ENCODE results near the gene EID2. TPM values are rescaled to one million over a fixed set of nuclear protein-coding genes. Genes with fewer than 3 reads are reported as not detected.

EID2 gene
- total and polyA plus RNA-seq, 12 donors: 13.9 to 32.9 (median 25.9) TPM

- no peak overlapping the region for H3K27ac ChIP-seq
- no peaks in the 10 kb centered on the region for H3K4me1 ChIP-seq (replicated peaks in 1 of 2)
- H3K27me3 ChIP-seq: peaks cover 4% of the 10 kb centered on the region
- H3K36me3 ChIP-seq (replicated peaks in 1 of 2): no peaks in the 10 kb centered on the region
- no peaks in the 10 kb centered on the region for H3K9me3 ChIP-seq (replicated peaks in 1 of 3)
- 44 to 60% (median 57%) methylated on average over 8 of the region's 8 CpGs for WGBS, 4 donors
- no peak for DNase-seq
- no peak overlapping the region for H3K4me3 ChIP-seq
- intact Hi-C loops (cut with DNase I): no loop called here
- no peak for TF ChIP-seq POLR2A (IDR thresholded peaks at IDR 0.05)
- no peak for TF ChIP-seq CTCF (IDR thresholded peaks at IDR 0.05)
Observed at GRCh38 chr19:39582891-39583625, 43.1 kb upstream of the EID2 start.

GRCh38 chr19:39582442-39582841 is 42.5 kb upstream of the EID2 start:
- Histone ChIP-seq H3K4me1 (replicated peaks in 1 of 2) (no peaks in the 10 kb centered on the region), H3K36me3 (replicated peaks in 1 of 2) (no peaks in the 10 kb centered on the region), H3K27ac (no peak overlapping the region), H3K4me3 (no peak overlapping the region), H3K27me3 (peaks cover 4% of the 10 kb centered on the region), H3K9me3 (replicated peaks in 1 of 3) (no peaks in the 10 kb centered on the region)
- no peak for DNase-seq
- TF ChIP-seq POLR2A (IDR thresholded peaks at IDR 0.05) (no peak), CTCF (IDR thresholded peaks at IDR 0.05) (no peak)
- WGBS, 4 donors: 37 to 47% (median 44%) methylated on average over 4 of the region's 4 CpGs
- intact Hi-C loops (cut with DNase I): no loop called here

GRCh38 chr19:39568604-39569003 is 28.6 kb upstream of the EID2 start:
- no peak for DNase-seq
- TF ChIP-seq CTCF (IDR thresholded peaks at IDR 0.05) (no peak), POLR2A (IDR thresholded peaks at IDR 0.05) (no peak)
- Histone ChIP-seq H3K4me3 (no peak overlapping the region), H3K4me1 (replicated peaks in 1 of 2) (no peaks in the 10 kb centered on the region), H3K27me3 (no peaks in the 10 kb centered on the region), H3K9me3 (replicated peaks in 1 of 3) (no peaks in the 10 kb centered on the region), H3K36me3 (replicated peaks in 1 of 2) (no peaks in the 10 kb centered on the region), H3K27ac (no peak overlapping the region)
- intact Hi-C loops (cut with DNase I): no loop called here
- WGBS, 4 donors: 40 to 46% (median 43%) methylated on average over 3 of the region's 3 CpGs

GRCh38 chr19:39566064-39566463 is 26.1 kb upstream of the EID2 start:
- H3K27ac ChIP-seq: no peak overlapping the region
- intact Hi-C loops (cut with DNase I): no loop called here
- TF ChIP-seq POLR2A (IDR thresholded peaks at IDR 0.05): no peak
- TF ChIP-seq CTCF (IDR thresholded peaks at IDR 0.05): no peak
- H3K36me3 ChIP-seq (replicated peaks in 1 of 2): no peaks in the 10 kb centered on the region
- H3K9me3 ChIP-seq (replicated peaks in 1 of 3): no peaks in the 10 kb centered on the region
- no peaks in the 10 kb centered on the region for H3K27me3 ChIP-seq
- no peak for DNase-seq
- no peaks in the 10 kb centered on the region for H3K4me1 ChIP-seq (replicated peaks in 1 of 2)
- H3K4me3 ChIP-seq: no peak overlapping the region
- WGBS, 4 donors: 29 to 39% (median 34%) methylated on average over 3 of the region's 3 CpGs

Data from adrenal gland (tissue), 12 donors.